GM12891 (cell line): ENCODE data around the gene CENATAC.

Source experiments
- DNase-seq: peaks from one replicate; pipeline ENCODE4 v3.0.0; 2011; ENCODE audit warnings: low spot score; ENCODE audit not compliant: insufficient read length
- FAIRE-seq: peaks from 2 replicates; lab custom pipeline; 2011; peaks lifted over from hg19 to GRCh38; lab: Jason Lieb, UNC
- PAX5 ChIP-seq: IDR thresholded peaks from 2 replicates; pipeline ENCODE4 v1.6.1; 2011; ENCODE audit warnings: low read length, moderate library complexity, mild to moderate bottlenecking; ENCODE audit not compliant: insufficient read depth, severe bottlenecking
- POLR2A ChIP-seq: IDR thresholded peaks from 2 replicates; pipeline ENCODE4 v1.6.1; 2011; ENCODE audit warnings: low read depth, low read length, control low read depth
- POLR2AphosphoS5 ChIP-seq: IDR thresholded peaks from 2 replicates; pipeline ENCODE4 v1.6.1; 2011; ENCODE audit warnings: low read depth, low read length, control low read depth
- POU2F2 ChIP-seq: IDR thresholded peaks from 2 replicates; pipeline ENCODE4 v1.6.1; 2011; ENCODE audit warnings: low read depth, mild to moderate bottlenecking, control low read depth, low read length, moderate library complexity
- SPI1 ChIP-seq: IDR thresholded peaks from 2 replicates; pipeline ENCODE4 v1.6.1; 2011; ENCODE audit warnings: low read depth, low read length, control low read depth
- TAF1 ChIP-seq: IDR thresholded peaks from 2 replicates; pipeline ENCODE4 v1.6.1; 2011; ENCODE audit warnings: low read depth, low read length, control low read depth

The CENATAC gene

DNA sequence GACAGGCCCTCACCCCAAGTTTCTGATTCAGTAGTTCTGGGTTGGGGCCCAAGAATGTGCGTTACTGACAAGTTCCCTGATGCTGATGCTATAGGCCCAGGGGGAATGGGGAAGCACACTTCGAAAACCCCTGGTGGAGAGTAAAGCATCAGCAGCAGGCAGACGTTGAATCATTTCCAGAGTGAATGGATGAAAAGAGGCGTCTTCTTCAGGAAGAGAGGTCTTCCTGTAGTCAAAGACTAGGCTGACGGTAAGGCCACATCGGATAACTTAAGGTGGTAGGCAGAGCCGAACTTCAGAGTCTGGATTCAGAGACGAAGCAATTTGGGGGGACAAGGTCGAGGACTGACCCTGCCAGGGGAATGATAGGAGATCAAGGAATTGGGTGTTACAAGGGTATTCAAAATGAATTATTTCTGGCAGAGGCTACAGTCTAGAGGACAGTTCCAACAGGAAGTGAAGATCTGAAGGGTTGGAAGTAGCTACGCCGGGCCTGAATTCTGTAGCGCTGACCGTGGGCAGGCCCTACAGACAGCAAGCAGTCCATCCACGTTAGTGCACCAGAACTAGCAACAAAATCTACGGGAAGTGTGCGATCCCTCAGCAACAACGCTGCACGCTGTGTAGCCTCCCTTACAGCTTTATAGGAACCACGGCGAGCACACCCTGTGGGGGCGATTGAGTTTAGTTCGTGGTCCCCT, 862 bp upstream of the CENATAC start:
- DNase-seq: peak; percentile 58
- FAIRE-seq: no peak
- no peak for TF ChIP-seq POLR2A
- TF ChIP-seq POLR2AphosphoS5: no peak
- no peak for TF ChIP-seq TAF1
- TF ChIP-seq SPI1: no peak

- TF ChIP-seq POLR2AphosphoS5 (no peak), TAF1 (no peak), POLR2A (no peak)
- DNase-seq (no peak), FAIRE-seq (no peak)
Observed at GRCh38 chr11:118998388-118998717, 415 bp downstream of the CENATAC start.

DNA sequence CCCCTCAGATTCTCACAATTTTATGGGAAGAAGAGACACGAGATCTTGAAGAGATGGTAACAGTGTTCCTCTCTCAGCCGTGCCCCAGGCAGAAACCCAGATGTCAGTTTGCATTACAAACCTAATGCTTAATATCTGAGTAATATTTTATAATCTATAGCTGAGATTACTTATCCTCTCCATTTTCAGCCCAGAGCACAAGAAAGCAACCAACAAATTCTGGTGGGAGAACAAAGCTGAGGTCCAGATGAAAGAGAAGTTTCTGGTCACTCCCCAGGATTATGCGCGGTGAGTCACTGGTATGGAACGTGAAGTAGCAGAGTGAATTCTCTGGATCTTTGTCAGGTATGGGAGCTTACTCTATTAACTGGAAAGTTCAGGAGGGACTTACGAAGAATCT, 884 bp downstream of the CENATAC start:
- DNase-seq: no peak

GRCh38 chr11:119000906-119001305, 3.0 kb downstream of the CENATAC start:
- no peak for FAIRE-seq
- TF ChIP-seq POLR2A (no peak), POLR2AphosphoS5 (no peak), PAX5 (no peak), POU2F2 (no peak), TAF1 (no peak)
- DNase-seq: no peak

More for the DNA sequence above, 884 bp downstream of the CENATAC start:
- no peak for TF ChIP-seq POU2F2
- TF ChIP-seq PAX5: no peak
- no peak for TF ChIP-seq POLR2A
- no peak for TF ChIP-seq SPI1
- no peak for TF ChIP-seq POLR2AphosphoS5
- no peak for TF ChIP-seq TAF1
- FAIRE-seq: no peak

DNA sequence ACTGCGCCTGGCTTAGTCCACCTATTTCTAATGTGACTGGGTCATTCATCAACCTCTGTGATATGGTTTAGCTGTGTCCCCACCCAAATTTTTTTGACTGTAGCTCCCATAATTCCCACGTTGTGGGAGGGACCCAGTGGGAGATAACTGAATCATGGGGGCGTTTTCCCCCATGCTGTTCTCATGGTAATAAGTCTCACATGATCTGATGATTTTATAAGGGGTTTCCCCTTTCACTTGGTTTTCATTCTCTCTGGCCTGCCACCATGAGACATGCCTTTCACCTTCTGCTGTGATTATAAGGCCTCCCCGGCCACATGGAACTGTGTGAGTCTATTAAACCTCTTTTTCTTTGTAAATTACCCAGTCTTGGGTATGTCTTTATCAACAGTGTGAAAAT, 8.7 kb downstream of the CENATAC start:
- FAIRE-seq (no peak), DNase-seq (no peak)
- TF ChIP-seq SPI1 (no peak), POLR2A (no peak), TAF1 (no peak), POU2F2 (no peak), POLR2AphosphoS5 (no peak), PAX5 (no peak)

DNA sequence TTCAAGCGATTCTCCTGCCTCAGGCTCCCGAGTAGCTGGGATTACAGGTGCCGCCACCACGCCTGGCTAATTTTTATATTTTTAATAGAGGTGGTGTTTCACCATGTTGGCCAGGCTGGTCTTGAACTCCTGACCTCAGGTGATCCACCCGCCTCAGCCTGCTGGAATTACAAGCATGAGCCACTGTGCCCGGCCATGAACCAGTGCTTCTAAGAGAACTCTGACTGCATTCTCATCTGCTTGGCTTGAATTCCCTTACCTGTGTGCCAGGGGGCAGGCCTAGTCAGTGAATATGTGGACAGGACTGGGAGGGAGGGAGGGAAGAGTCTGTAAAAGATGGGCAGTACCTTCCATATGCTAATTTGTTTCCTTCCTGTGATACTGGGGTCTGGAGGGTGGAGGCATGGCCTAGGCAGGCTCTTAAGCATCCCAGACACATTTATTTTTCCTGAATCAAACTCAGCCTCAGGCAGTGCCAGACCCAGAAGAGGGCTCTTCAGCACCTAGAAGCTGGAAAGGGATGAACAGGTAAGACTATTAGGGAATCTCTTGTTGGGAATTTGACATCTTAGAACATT, 13.6 kb downstream of the CENATAC start:
- TF ChIP-seq POLR2A: no peak
- TF ChIP-seq SPI1: no peak
- TF ChIP-seq PAX5: no peak
- TF ChIP-seq POLR2AphosphoS5: no peak
- TF ChIP-seq POU2F2: no peak
- no peak for TF ChIP-seq TAF1
- no peak for DNase-seq
- no peak for FAIRE-seq

DNA sequence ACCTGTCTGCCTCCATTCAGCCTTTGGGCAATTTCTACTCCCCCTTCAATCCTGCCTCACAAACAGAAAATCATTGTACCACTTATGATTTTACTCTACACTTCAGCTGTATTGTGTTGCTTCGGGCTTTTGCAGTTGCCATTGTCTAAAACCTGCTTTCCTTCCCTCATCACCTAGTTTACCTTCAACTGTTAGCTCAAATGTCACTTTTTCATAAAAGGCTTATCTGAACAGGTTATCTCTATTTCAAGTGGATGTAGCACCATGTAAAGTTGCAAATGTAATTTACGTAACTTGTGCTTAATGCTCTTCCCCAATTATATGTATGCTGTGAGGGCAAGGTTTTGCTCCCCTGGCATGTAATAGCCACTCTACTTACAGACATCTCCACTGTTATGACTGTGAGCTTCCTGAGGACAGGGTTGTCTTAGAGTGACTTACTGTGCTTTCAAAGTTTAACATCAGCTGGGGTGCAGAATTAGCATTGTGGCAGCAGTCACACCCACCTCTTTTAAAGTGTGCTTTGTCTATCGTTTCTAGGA, 14.8 kb downstream of the CENATAC start:
- FAIRE-seq (no peak), DNase-seq (no peak)
- TF ChIP-seq POLR2AphosphoS5: 0 out of 2 replicates have a peak, but pooled peaks have one; percentile 28
- TF ChIP-seq POU2F2: no peak

GRCh38 chr11:119014209-119014924, 16.4 kb downstream of the CENATAC start:
- FAIRE-seq (no peak), DNase-seq (no peak)
- TF ChIP-seq POLR2A (peak; percentile 77), POU2F2 (no peak), POLR2AphosphoS5 (peak; percentile 81)

- FAIRE-seq (no peak), DNase-seq (no peak)
- peak; percentile 49; the same call in 1 of the 2 replicates for TF ChIP-seq POU2F2
- TF ChIP-seq PAX5: no peak
Observed at GRCh38 chr11:119015054-119015611, 17.2 kb downstream of the CENATAC start.
